ENCODE data around the gene PHC3. TPM values are rescaled to one million over a fixed set of nuclear protein-coding genes. Genes with fewer than 3 reads are reported as not detected.

Gene PHC3
- total RNA-seq, 1 donor from 2014 or later, result 32.4 TPM

DNA sequence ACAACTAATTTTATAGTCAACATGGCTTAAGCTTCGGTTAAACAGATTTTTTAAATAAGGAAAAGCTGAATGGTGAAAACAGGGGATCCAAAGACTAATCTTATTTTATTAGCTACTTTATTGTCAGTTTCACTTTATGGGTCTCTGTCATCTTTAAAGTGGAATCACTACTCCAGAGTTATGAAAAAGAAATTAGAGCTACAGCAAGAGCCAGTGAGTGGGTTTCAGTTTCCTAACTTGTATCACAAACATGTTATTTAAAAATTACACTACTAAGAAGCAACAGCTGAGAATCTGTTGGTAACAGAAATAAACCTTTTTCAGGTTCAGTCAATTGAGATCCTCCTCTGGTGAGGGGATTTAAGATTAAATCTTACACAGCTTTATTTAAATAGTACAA, 10.0 kb downstream of the PHC3 start:
- H3K36me3 Mint-ChIP-seq (ENCODE audit: low read depth, unreplicated experiment), result peaks cover 11% of the 10 kb centered on the region

DNA sequence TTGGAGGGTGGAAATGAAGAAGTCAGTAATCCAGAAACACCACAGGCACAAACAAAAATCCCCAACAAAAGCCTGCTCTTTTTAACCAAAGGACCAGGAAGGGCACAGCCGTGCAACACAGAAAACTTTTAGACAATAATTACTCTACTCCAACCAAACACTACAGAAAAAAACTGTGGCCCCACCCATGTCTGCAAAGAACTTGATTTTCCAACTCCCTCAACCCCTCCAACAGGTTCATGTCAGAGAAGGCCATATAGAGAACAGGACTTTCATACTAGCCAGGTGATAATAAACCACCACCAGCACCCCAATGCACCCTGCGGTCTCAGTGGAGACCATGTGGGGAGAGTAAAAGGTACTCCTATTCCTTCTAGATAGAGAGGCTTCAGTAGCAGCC, 16.8 kb downstream of the PHC3 start:
- Mint-ChIP-seq H3K27me3 (ENCODE audit: unreplicated experiment) (peaks cover 3% of the 10 kb centered on the region), H3K36me3 (ENCODE audit: low read depth, unreplicated experiment) (peaks cover 38% of the 10 kb centered on the region), H3K4me1 (ENCODE audit: unreplicated experiment) (peaks cover under 1% of the 10 kb centered on the region), H3K9me3 (ENCODE audit: unreplicated experiment) (no peaks in the 10 kb centered on the region), H3K4me3 (ENCODE audit: unreplicated experiment) (no peak overlapping the region), H3K27ac (ENCODE audit: unreplicated experiment) (no peak overlapping the region)
- no peak for DNase-seq (ENCODE audit: low spot score)
- TF ChIP-seq, protein P1, sequence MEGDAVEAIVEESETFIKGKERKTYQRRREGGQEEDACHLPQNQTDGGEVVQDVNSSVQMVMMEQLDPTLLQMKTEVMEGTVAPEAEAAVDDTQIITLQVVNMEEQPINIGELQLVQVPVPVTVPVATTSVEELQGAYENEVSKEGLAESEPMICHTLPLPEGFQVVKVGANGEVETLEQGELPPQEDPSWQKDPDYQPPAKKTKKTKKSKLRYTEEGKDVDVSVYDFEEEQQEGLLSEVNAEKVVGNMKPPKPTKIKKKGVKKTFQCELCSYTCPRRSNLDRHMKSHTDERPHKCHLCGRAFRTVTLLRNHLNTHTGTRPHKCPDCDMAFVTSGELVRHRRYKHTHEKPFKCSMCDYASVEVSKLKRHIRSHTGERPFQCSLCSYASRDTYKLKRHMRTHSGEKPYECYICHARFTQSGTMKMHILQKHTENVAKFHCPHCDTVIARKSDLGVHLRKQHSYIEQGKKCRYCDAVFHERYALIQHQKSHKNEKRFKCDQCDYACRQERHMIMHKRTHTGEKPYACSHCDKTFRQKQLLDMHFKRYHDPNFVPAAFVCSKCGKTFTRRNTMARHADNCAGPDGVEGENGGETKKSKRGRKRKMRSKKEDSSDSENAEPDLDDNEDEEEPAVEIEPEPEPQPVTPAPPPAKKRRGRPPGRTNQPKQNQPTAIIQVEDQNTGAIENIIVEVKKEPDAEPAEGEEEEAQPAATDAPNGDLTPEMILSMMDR (IDR thresholded peaks at IDR 0.05; ENCODE audit: unreplicated experiment), result no peak

More for the DNA sequence above, 10.0 kb downstream of the PHC3 start:
- H3K27ac Mint-ChIP-seq (ENCODE audit: unreplicated experiment), result peak overlapping the region; percentile 20
- no peak for DNase-seq (ENCODE audit: low spot score)
- H3K4me3 Mint-ChIP-seq (ENCODE audit: unreplicated experiment), result no peak overlapping the region
- TF ChIP-seq, protein P1 (IDR thresholded peaks at IDR 0.05; ENCODE audit: unreplicated experiment), result no peak
- peaks cover 3% of the 10 kb centered on the region for H3K4me1 Mint-ChIP-seq (ENCODE audit: unreplicated experiment)
- no peaks in the 10 kb centered on the region for H3K9me3 Mint-ChIP-seq (ENCODE audit: unreplicated experiment)
- no peaks in the 10 kb centered on the region for H3K27me3 Mint-ChIP-seq (ENCODE audit: unreplicated experiment)

DNA sequence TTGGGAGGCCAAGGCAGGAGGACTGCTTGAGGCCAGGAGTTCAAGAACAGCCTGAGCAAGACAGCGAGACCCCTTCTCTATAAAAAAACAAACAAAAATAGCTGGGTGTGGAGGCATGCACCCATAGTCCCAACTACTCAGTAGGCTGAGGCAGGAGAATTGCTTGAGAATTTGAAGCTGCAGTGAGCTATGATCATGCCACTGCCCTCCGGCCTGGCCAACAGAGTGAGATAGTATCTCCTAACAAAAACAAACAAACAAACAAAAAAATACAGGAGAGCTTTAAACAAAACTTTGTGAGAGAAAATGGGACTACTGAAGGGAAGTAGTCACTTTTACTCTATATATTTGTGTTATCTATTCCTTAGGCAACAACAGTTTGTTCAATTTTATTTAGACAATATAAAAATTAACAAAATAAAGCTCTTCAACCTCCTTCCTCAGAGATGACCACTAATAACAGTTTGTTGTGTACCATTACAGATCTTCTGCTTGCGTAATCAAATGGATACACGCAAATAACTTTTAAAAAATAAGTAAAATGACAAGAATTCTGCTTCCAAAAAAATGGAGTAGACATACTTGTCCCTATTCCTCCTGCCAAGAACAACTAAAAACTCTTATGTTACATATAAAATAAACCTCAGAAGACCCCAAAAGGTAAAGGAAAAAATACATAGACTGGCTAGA, 17.4 kb downstream of the PHC3 start:
- Mint-ChIP-seq H3K4me1 (ENCODE audit: unreplicated experiment) (no peaks in the 10 kb centered on the region), H3K4me3 (ENCODE audit: unreplicated experiment) (no peak overlapping the region), H3K9me3 (ENCODE audit: unreplicated experiment) (no peaks in the 10 kb centered on the region), H3K36me3 (ENCODE audit: low read depth, unreplicated experiment) (peaks cover 35% of the 10 kb centered on the region), H3K27me3 (ENCODE audit: unreplicated experiment) (peaks cover 3% of the 10 kb centered on the region), H3K27ac (ENCODE audit: unreplicated experiment) (no peak overlapping the region)
- DNase-seq (ENCODE audit: low spot score), result no peak
- TF ChIP-seq, protein P1 (IDR thresholded peaks at IDR 0.05; ENCODE audit: unreplicated experiment), result no peak

DNA sequence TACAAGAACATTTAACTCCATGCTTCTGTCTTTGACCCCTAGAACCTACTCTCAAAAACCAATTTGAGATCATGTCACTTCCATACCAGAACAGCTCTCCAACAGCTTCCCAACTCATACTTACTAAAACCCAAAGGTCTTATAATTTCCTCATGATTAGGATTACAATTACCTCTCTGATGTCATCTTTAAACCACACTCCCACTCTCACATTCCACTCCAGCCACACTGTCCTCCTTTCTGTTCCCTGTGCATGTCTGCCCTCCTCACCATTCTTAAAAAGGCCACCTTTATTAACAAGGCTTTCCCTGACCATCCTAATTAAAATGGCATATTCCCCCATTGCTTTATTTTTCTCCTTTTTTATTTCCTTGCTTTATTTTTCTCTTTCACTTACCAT, 18.9 kb downstream of the PHC3 start:
- TF ChIP-seq, protein P1 (IDR thresholded peaks at IDR 0.05; ENCODE audit: unreplicated experiment), result no peak
- peaks cover 3% of the 10 kb centered on the region for H3K27me3 Mint-ChIP-seq (ENCODE audit: unreplicated experiment)
- peak overlapping the region; percentile 8 for H3K4me3 Mint-ChIP-seq (ENCODE audit: unreplicated experiment)
- no peak for DNase-seq (ENCODE audit: low spot score)
- no peak overlapping the region for H3K27ac Mint-ChIP-seq (ENCODE audit: unreplicated experiment)
- peaks cover 31% of the 10 kb centered on the region for H3K36me3 Mint-ChIP-seq (ENCODE audit: low read depth, unreplicated experiment)
- H3K4me1 Mint-ChIP-seq (ENCODE audit: unreplicated experiment), result no peaks in the 10 kb centered on the region
- H3K9me3 Mint-ChIP-seq (ENCODE audit: unreplicated experiment), result no peaks in the 10 kb centered on the region

DNA sequence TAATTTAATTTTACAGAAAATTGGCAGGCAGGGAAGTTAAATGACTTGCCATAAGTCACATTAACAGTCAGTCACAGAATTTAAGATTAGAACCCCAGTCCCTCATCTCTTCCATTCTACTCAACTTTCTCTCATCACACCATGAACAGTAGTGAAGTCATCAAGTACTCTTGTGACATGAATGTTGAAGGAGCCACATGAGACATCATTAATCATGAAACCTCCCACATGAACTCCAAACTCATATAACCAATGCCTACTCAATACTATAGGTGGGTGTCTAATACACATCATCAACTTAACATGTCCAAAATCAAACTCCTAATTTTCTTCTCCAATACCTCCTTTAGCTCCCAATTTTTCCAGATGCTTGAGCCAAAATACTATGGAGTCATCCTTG, 19.5 kb downstream of the PHC3 start:
- H3K36me3 Mint-ChIP-seq (ENCODE audit: low read depth, unreplicated experiment), result peaks cover 31% of the 10 kb centered on the region
- peaks cover 3% of the 10 kb centered on the region for H3K27me3 Mint-ChIP-seq (ENCODE audit: unreplicated experiment)
- TF ChIP-seq, protein P1 (IDR thresholded peaks at IDR 0.05; ENCODE audit: unreplicated experiment), result no peak
- H3K27ac Mint-ChIP-seq (ENCODE audit: unreplicated experiment), result no peak overlapping the region
- DNase-seq (ENCODE audit: low spot score), result no peak
- H3K4me3 Mint-ChIP-seq (ENCODE audit: unreplicated experiment), result no peak overlapping the region
- H3K9me3 Mint-ChIP-seq (ENCODE audit: unreplicated experiment), result no peaks in the 10 kb centered on the region
- no peaks in the 10 kb centered on the region for H3K4me1 Mint-ChIP-seq (ENCODE audit: unreplicated experiment)

Data from endothelial cell (in vitro differentiated cells).